Lung (tissue), 12 donors: ENCODE data around the gene TAS1R2. TPM values are rescaled to one million over a fixed set of nuclear protein-coding genes. Genes with fewer than 3 reads are reported as not detected.

Experiments used
- ATAC-seq: fragments of 200-7000 bp; cut with Tn5 transposase; one replicate; pipeline ENCODE4 v1.9.1; 2020; ENCODE audit warnings: moderate number of reproducible peaks; ENCODE audit not compliant: insufficient read depth, low FRiP score
- DNase-seq, 3 donors: peaks; one replicate each; pipeline ENCODE4 v3.0.0-alpha.2; 2013 to 2017
- H3K27ac ChIP-seq, 2 donors: one replicate each; pipeline ENCODE4 v1.5.1; 2013; ENCODE audit warnings: mild to moderate bottlenecking in 2 of 2, moderate library complexity in 2 of 2, control low read depth in 1 of 2, inconsistent platforms in 1 of 2, low read depth in 1 of 2, low read length in 1 of 2
- H3K27me3 ChIP-seq, 3 donors: one replicate each; pipeline ENCODE4 v1.5.1; 2013; ENCODE audit warnings: low read length in 2 of 3; ENCODE audit not compliant: control insufficient read depth in 3 of 3, insufficient read depth in 3 of 3
- H3K36me3 ChIP-seq, 4 donors: one replicate each; pipeline ENCODE4 v1.5.1; 2013; ENCODE audit warnings: low read length in 4 of 4, mild to moderate bottlenecking in 1 of 4, moderate library complexity in 1 of 4; ENCODE audit not compliant: control insufficient read depth in 4 of 4, insufficient read depth in 4 of 4
- H3K4me1 ChIP-seq, 5 donors: one replicate each; pipeline ENCODE4 v1.5.1; 2013; ENCODE audit warnings: low read length in 5 of 5, mild to moderate bottlenecking in 2 of 5, moderate library complexity in 1 of 5; ENCODE audit not compliant: control insufficient read depth in 5 of 5, insufficient read depth in 5 of 5
- H3K4me3 ChIP-seq: one replicate; pipeline ENCODE4 v1.5.1; 2013; ENCODE audit warnings: mild to moderate bottlenecking, control low read depth, moderate library complexity
- H3K9ac ChIP-seq, 2 donors: one replicate each; pipeline ENCODE4 v1.5.1; 2013; ENCODE audit warnings: low read length in 2 of 2, control low read depth in 1 of 2; ENCODE audit not compliant: insufficient read depth in 1 of 2
- H3K9me3 ChIP-seq, 4 donors: one replicate each; pipeline ENCODE4 v1.5.1; 2013; ENCODE audit warnings: low read length in 3 of 4, mild to moderate bottlenecking in 1 of 4, moderate library complexity in 1 of 4; ENCODE audit not compliant: control insufficient read depth in 4 of 4, insufficient read depth in 3 of 4
- WGBS, 2 donors: extraction: QIAGEN DNeasy Blood & Tissue Kit; methylation state at CpG; one replicate each; pipeline ENCODE4 v1.1.7; 2013; 5-methylcytosine and 5-hydroxymethylcytosine counted together
- polyA plus RNA-seq, 2 donors: library from polyadenylated mRNA; stranded (reverse); fragments of 200-250 nt; gene quantifications; one replicate each; pipeline ENCODE4 v1.2.1, GENCODE V29; 2013
- total RNA-seq, 2 donors: library from RNA; depleted of rRNA in 1 of 2; stranded (reverse); fragments of >200 nt in 1 of 2; gene quantifications; one replicate each; pipeline ENCODE4 v1.2.1, GENCODE V29; 2014 to 2021
- TF ChIP-seq, protein P1 (sequence below): IDR thresholded peaks from 2 replicates; pipeline ENCODE4 v1.5.1; 2012; ENCODE audit warnings: mild to moderate bottlenecking; ENCODE audit errors: control extremely low read depth, extremely low read depth
- donor health status: control.
- donor health status: control.
- donor health status: Bipolar disorder and iron deficiency.
- donor health status: healthy.
- donor health status: DM: yes; HTN: yes; CAD: no.

The TAS1R2 gene
- total and polyA plus RNA-seq, 4 donors = not detected

GRCh38 chr1:18803851-18804250, 55.6 kb downstream of the TAS1R2 start:
- Histone ChIP-seq H3K4me1 (peaks cover 0 to 17% (median 0%) of the 10 kb centered on the region in 5 donors), H3K36me3 (no peaks in the 10 kb centered on the region), H3K9ac (no peak overlapping the region), H3K4me3 (no peak overlapping the region), H3K27ac (no peak overlapping the region), H3K27me3 (peaks cover 0 to 4% (median 3%) of the 10 kb centered on the region in 3 donors), H3K9me3 (no peaks in the 10 kb centered on the region)
- WGBS, 2 donors = 52 to 64% methylated on average over 10 of the region's 10 CpGs
- TF ChIP-seq, protein P1, sequence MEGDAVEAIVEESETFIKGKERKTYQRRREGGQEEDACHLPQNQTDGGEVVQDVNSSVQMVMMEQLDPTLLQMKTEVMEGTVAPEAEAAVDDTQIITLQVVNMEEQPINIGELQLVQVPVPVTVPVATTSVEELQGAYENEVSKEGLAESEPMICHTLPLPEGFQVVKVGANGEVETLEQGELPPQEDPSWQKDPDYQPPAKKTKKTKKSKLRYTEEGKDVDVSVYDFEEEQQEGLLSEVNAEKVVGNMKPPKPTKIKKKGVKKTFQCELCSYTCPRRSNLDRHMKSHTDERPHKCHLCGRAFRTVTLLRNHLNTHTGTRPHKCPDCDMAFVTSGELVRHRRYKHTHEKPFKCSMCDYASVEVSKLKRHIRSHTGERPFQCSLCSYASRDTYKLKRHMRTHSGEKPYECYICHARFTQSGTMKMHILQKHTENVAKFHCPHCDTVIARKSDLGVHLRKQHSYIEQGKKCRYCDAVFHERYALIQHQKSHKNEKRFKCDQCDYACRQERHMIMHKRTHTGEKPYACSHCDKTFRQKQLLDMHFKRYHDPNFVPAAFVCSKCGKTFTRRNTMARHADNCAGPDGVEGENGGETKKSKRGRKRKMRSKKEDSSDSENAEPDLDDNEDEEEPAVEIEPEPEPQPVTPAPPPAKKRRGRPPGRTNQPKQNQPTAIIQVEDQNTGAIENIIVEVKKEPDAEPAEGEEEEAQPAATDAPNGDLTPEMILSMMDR = no peak
- ATAC-seq (no peak), DNase-seq (peak; percentile 81 to 86 (median 84))

GRCh38 chr1:18803151-18803791, 56.2 kb downstream of the TAS1R2 start:
- H3K27ac ChIP-seq = no peak overlapping the region
- H3K4me1 ChIP-seq = peaks cover 0 to 20% (median 0%) of the 10 kb centered on the region in 5 donors
- TF ChIP-seq, protein P1 = no peak
- H3K9me3 ChIP-seq = no peaks in the 10 kb centered on the region
- DNase-seq = peak; percentile 61 to 84 (median 83)
- H3K9ac ChIP-seq = no peak overlapping the region
- 65 to 69% methylated on average over 13 of the region's 13 CpGs for WGBS, 2 donors
- no peak overlapping the region for H3K4me3 ChIP-seq
- H3K27me3 ChIP-seq = peaks cover 0 to 4% (median 3%) of the 10 kb centered on the region in 3 donors
- ATAC-seq = no peak
- no peaks in the 10 kb centered on the region for H3K36me3 ChIP-seq

DNA sequence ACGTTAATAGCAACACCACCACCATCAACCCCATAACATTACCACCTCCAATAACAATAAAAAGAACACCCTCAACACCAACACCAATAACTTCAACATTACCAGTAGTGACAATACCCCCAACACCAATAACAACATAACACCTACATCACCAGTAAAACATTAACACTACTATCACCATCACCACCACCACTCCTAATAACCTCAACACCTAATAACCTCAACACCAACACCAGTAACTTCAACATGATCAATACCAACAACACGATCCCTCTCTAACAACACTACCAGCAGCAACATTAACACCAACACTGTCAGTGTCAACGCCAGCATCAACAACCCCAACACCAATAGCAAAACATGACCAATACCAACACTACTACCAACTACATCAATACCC, 57.2 kb downstream of the TAS1R2 start:
- H3K36me3 ChIP-seq = no peaks in the 10 kb centered on the region
- H3K27me3 ChIP-seq = peaks cover 0 to 4% (median 3%) of the 10 kb centered on the region in 3 donors
- no peak overlapping the region for H3K4me3 ChIP-seq
- no peak for DNase-seq
- TF ChIP-seq, protein P1 = no peak
- ATAC-seq = no peak
- no peak overlapping the region for H3K9ac ChIP-seq
- 84 to 97% methylated on average over 3 of the region's 3 CpGs for WGBS, 2 donors
- no peak overlapping the region for H3K27ac ChIP-seq
- H3K9me3 ChIP-seq = no peaks in the 10 kb centered on the region
- H3K4me1 ChIP-seq = peaks cover 0 to 20% (median 0%) of the 10 kb centered on the region in 5 donors

DNA sequence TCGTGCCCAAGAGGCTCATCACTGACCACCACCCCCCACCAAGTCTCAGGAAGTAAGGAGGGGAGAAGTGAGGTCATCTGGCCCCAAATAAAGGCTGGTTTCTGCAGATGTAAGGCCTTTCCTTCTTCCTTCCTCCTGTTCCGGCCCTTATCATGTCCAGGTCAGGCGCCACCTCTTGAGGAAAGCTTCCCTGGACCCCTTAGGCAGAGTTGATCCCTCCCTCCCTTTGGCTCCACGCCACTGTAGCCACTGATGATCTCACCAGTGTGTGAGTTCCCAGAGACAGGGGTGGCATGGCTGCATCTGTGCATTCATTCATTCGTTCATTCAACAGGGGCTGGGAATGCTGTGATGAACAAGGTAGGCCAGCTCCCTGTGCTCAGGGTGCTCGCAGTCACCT, 59.2 kb downstream of the TAS1R2 start:
- Histone ChIP-seq H3K9ac (no peak overlapping the region), H3K27ac (no peak overlapping the region), H3K4me1 (peaks cover 0 to 16% (median 0%) of the 10 kb centered on the region in 5 donors), H3K36me3 (no peaks in the 10 kb centered on the region), H3K27me3 (peaks cover 0 to 3% (median under 1%) of the 10 kb centered on the region in 3 donors), H3K4me3 (no peak overlapping the region), H3K9me3 (no peaks in the 10 kb centered on the region)
- ATAC-seq = no peak
- TF ChIP-seq, protein P1 = no peak
- no peak for DNase-seq
- WGBS, 2 donors = 79 to 86% methylated on average over 6 of the region's 6 CpGs
